KG1 (cell line): Measurements from ENCODE around the gene NLK.

ENCODE experiments used
- DNase-seq: peaks from one replicate; lab custom pipeline; 2025; lab: John Stamatoyannopoulos, UW

Gene NLK

GRCh38 chr17:28113269-28113668 is 70.8 kb downstream of the NLK start:
- DNase-seq: no peak

GRCh38 chr17:28115046-28115445 is 72.6 kb downstream of the NLK start:
- no peak for DNase-seq

GRCh38 chr17:28117304-28117703 is 74.8 kb downstream of the NLK start:
- DNase-seq: no peak

GRCh38 chr17:28118362-28118761 is 75.9 kb downstream of the NLK start:
- DNase-seq: no peak

GRCh38 chr17:28119046-28119445 is 76.6 kb downstream of the NLK start:
- DNase-seq: no peak

- DNase-seq: no peak
Measured at GRCh38 chr17:28119560-28119959, 77.1 kb downstream of the NLK start.

GRCh38 chr17:28120766-28121165 is 78.3 kb downstream of the NLK start:
- no peak for DNase-seq

- DNase-seq: no peak
Measured at GRCh38 chr17:28124962-28125361, 82.5 kb downstream of the NLK start.

GRCh38 chr17:28125526-28126378 is 83.3 kb downstream of the NLK start:
- DNase-seq: no peak

- no peak for DNase-seq
Measured at GRCh38 chr17:28127196-28127595, 84.7 kb downstream of the NLK start.

GRCh38 chr17:28128779-28129178 is 86.3 kb downstream of the NLK start:
- no peak for DNase-seq

- DNase-seq: no peak
Measured at GRCh38 chr17:28130472-28130871, 88.0 kb downstream of the NLK start.

- DNase-seq: no peak
Measured at GRCh38 chr17:28131599-28131998, 89.1 kb downstream of the NLK start.

- DNase-seq: no peak
Measured at GRCh38 chr17:28133562-28133970, 91.1 kb downstream of the NLK start.

- no peak for DNase-seq
Measured at GRCh38 chr17:28136923-28137322, 94.4 kb downstream of the NLK start.

- no peak for DNase-seq
Measured at GRCh38 chr17:28139822-28140221, 97.3 kb downstream of the NLK start.

- DNase-seq: no peak
Measured at GRCh38 chr17:28141313-28141712, 98.8 kb downstream of the NLK start.

GRCh38 chr17:28141773-28142172 is 99.3 kb downstream of the NLK start:
- DNase-seq: no peak

GRCh38 chr17:28142305-28142704 is 99.8 kb downstream of the NLK start:
- DNase-seq: no peak

GRCh38 chr17:28144019-28144418 is 101.5 kb downstream of the NLK start:
- no peak for DNase-seq

GRCh38 chr17:28145348-28145747 is 102.9 kb downstream of the NLK start:
- no peak for DNase-seq

- no peak for DNase-seq
Measured at GRCh38 chr17:28147017-28147416, 104.5 kb downstream of the NLK start.

GRCh38 chr17:28151001-28151400 is 108.5 kb downstream of the NLK start:
- DNase-seq: no peak

- DNase-seq: no peak
Measured at GRCh38 chr17:28154214-28154613, 111.7 kb downstream of the NLK start.
